OCI-LY3 (cell line): ENCODE results near the gene DGKG.

Experiments
- CTCF ChIP-seq: fragments of 200-600, 300-600 bp; sonication (generic); IDR thresholded peaks from 2 replicates; pipeline ENCODE4 v1.5.1; 2014; ENCODE audit warnings: antibody characterized with exemption, low read length, low read depth
- EZH2phosphoT487 ChIP-seq: fragments of 200-600 bp; shearing (Covaris generic); IDR thresholded peaks from 2 replicates; pipeline ENCODE4 v1.6.1; 2018; ENCODE audit warnings: antibody characterized with exemption, mixed run types, low read depth

GRCh38 chr3:186194451-186194811 is 167.6 kb downstream of the DGKG start:
- TF ChIP-seq CTCF (no peak), EZH2phosphoT487 (no peak)
